Measurements from ENCODE around the gene ZNF143. TPM values are rescaled to one million over a fixed set of nuclear protein-coding genes. Genes with fewer than 3 reads are reported as not detected.

ZNF143 gene
- total RNA-seq, 1 donor from 2014 or later, result 42.6 TPM

DNA sequence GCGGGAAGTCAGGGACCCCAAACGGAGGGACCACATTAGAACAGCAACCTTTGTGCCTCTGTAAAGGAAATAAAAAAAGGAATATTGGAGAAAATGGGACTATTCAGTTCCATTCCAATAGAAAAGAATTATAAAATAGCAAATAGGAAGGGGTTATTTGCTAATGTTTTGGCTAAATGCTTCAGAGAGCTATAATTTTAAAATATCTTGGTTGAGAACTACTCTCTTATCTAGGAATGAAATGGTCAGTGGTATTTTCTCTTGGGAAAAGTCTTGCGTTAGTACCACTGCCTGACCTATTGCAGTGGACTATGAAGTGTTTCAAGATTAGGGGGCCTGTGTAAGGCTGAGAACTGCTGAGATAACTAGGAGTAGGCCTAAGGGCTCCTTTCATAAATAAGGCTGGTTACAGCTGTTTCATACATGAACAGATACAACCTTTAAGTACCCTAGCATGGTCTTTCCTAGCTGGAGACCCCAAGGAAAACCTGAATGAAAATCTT lies 105.8 kb downstream of the ZNF143 start:
- H3K4me3 Mint-ChIP-seq (ENCODE audit: low read depth), result no peak overlapping the region
- peaks cover under 1% of the 10 kb centered on the region for H3K36me3 Mint-ChIP-seq (ENCODE audit: insufficient read depth)
- DNase-seq (ENCODE audit: low spot score, unreplicated experiment), result no peak
- no peaks in the 10 kb centered on the region for H3K27me3 Mint-ChIP-seq
- TF ChIP-seq, protein P1, sequence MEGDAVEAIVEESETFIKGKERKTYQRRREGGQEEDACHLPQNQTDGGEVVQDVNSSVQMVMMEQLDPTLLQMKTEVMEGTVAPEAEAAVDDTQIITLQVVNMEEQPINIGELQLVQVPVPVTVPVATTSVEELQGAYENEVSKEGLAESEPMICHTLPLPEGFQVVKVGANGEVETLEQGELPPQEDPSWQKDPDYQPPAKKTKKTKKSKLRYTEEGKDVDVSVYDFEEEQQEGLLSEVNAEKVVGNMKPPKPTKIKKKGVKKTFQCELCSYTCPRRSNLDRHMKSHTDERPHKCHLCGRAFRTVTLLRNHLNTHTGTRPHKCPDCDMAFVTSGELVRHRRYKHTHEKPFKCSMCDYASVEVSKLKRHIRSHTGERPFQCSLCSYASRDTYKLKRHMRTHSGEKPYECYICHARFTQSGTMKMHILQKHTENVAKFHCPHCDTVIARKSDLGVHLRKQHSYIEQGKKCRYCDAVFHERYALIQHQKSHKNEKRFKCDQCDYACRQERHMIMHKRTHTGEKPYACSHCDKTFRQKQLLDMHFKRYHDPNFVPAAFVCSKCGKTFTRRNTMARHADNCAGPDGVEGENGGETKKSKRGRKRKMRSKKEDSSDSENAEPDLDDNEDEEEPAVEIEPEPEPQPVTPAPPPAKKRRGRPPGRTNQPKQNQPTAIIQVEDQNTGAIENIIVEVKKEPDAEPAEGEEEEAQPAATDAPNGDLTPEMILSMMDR (IDR thresholded peaks at IDR 0.05; ENCODE audit: unreplicated experiment), result no peak
- H3K4me1 Mint-ChIP-seq (ENCODE audit: low read depth), result peaks cover 54% of the 10 kb centered on the region
- peaks cover under 1% of the 10 kb centered on the region for H3K9me3 Mint-ChIP-seq (ENCODE audit: low read depth)
- H3K27ac Mint-ChIP-seq, result peak overlapping the region; percentile 99

DNA sequence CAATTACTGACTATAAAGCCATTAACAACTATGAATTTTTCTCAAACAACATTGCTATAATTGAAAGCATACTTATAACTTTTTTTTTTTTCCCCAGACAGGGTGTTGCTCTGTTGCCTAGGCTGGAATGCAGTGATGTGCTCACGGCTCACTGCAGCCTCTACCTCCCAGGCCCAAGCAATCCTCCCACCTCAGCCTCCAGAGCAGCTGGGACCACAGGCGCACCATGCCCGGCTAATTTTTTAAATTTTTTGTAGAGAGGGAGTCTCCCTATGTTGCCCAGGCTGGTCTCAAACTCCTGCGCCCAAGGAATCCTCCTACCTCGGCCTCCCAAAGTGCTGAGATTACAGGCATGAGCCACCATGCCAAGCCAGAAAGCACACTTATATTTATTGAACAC lies 106.6 kb downstream of the ZNF143 start:
- peaks cover 62% of the 10 kb centered on the region for H3K4me1 Mint-ChIP-seq (ENCODE audit: low read depth)
- no peaks in the 10 kb centered on the region for H3K9me3 Mint-ChIP-seq (ENCODE audit: low read depth)
- DNase-seq (ENCODE audit: low spot score, unreplicated experiment), result no peak
- no peaks in the 10 kb centered on the region for H3K36me3 Mint-ChIP-seq (ENCODE audit: insufficient read depth)
- no peak overlapping the region for H3K4me3 Mint-ChIP-seq (ENCODE audit: low read depth)
- TF ChIP-seq, protein P1 (IDR thresholded peaks at IDR 0.05; ENCODE audit: unreplicated experiment), result no peak
- H3K27ac Mint-ChIP-seq, result peak overlapping the region; percentile 99
- no peaks in the 10 kb centered on the region for H3K27me3 Mint-ChIP-seq

DNA sequence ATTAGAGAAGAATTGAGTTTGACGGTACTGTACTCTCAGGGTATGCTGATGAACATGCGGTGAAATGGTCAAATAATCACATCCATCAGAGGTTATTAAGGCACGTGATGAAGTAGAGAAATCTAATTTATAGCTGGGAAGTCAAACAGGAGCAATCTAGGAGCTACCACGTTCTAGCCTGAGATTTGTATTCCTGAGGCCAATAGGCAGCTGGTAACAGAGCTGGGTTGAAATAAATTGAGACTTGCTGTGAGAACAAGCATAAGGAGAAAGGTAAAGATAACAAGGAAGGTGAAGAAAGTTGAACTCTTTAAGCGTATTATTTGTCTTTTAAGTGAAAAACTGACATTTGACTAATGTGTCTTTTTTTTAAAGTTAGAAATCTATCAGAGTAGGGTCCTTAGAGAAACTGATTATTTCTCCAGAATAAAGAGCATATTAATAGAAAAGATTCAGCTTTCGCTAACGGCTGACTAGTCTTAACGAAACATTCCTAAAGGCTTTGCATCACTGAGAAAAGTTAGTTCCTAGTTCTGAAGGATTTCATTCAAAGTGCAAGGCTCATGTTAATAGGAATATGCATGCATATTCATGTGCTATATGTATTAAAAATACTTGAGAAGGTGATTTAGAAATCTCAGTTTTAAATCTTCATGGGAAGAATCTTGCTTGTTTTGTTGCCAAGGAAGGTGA lies 107.5 kb downstream of the ZNF143 start:
- H3K27me3 Mint-ChIP-seq, result no peaks in the 10 kb centered on the region
- H3K4me3 Mint-ChIP-seq (ENCODE audit: low read depth), result peak overlapping the region; percentile 48
- H3K27ac Mint-ChIP-seq, result peak overlapping the region; percentile 99
- no peak for DNase-seq (ENCODE audit: low spot score, unreplicated experiment)
- H3K9me3 Mint-ChIP-seq (ENCODE audit: low read depth), result no peaks in the 10 kb centered on the region
- TF ChIP-seq, protein P1 (IDR thresholded peaks at IDR 0.05; ENCODE audit: unreplicated experiment), result no peak
- no peaks in the 10 kb centered on the region for H3K36me3 Mint-ChIP-seq (ENCODE audit: insufficient read depth)
- peaks cover 62% of the 10 kb centered on the region for H3K4me1 Mint-ChIP-seq (ENCODE audit: low read depth)

DNA sequence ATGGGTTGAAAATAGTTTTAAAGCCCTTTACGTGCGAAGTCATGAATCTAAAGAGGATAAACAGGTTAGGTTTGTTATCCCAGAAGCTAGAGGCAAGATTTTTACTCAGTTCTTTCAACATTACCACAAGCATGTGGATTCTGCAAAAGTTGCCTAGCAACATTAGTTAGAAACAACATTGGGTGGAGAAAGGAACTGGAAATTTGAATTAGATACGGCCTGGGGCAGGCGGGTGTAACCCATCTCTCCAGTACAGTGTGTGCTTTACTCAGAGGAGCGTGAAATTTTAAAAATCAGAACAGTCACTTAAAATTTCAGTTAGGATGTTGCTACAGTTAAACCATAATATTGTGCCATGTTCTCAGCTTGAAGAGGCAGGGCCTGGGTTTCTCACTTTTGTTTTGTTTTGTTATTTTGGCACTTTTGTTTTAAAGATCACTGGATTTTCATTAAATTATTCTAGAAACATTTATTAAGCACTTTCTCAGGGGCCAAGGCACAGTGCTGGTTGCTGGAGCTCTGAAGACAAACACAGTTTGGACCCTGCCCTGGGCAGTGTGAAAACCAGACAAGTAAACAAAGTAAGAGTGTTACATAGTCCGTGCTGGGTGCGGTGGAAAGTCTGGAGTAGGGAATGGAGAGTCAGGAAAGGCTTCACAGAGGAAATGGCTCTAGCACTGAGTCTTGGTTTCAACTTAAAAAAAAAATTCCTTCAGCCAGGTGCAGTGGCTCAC lies 108.2 kb downstream of the ZNF143 start:
- H3K4me1 Mint-ChIP-seq (ENCODE audit: low read depth), result peaks cover 62% of the 10 kb centered on the region
- DNase-seq (ENCODE audit: low spot score, unreplicated experiment), result peak; percentile 41
- TF ChIP-seq, protein P1 (IDR thresholded peaks at IDR 0.05; ENCODE audit: unreplicated experiment), result no peak
- H3K27ac Mint-ChIP-seq, result peak overlapping the region; percentile 99
- no peaks in the 10 kb centered on the region for H3K27me3 Mint-ChIP-seq
- H3K4me3 Mint-ChIP-seq (ENCODE audit: low read depth), result peak overlapping the region; percentile 48
- H3K36me3 Mint-ChIP-seq (ENCODE audit: insufficient read depth), result no peaks in the 10 kb centered on the region
- no peaks in the 10 kb centered on the region for H3K9me3 Mint-ChIP-seq (ENCODE audit: low read depth)

DNA sequence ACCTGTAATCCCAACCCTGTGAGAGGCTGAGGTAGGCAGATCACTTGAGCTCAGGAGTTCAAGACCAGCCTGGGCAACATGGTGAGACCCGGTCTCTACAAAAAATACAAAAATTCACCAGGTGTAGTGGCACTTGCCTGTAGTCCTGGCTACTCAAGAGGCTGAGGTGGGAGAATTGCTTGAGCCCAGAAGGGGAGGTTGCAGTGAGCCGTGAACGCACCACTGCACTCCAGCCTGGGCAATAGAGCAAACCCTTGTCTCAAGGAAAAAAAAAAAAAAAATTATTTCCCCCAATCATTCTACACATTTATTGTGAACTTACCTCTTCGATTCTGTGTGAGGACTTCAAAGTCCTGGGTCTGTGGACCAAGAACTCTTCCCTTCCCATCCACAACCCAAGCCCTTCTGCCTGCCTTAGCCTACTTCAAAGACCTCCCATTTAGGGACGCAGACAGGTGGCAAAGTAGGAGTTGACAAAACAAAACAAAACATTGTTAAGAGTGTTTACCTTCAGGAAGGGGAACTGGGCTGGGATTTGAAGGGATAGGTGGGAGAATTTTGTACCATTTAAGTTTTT lies 108.9 kb downstream of the ZNF143 start:
- Mint-ChIP-seq H3K27me3 (no peaks in the 10 kb centered on the region), H3K9me3 (ENCODE audit: low read depth) (no peaks in the 10 kb centered on the region), H3K4me3 (ENCODE audit: low read depth) (peak overlapping the region; percentile 48), H3K4me1 (ENCODE audit: low read depth) (peaks cover 59% of the 10 kb centered on the region), H3K36me3 (ENCODE audit: insufficient read depth) (peaks cover 2% of the 10 kb centered on the region), H3K27ac (peak overlapping the region; percentile 99)
- TF ChIP-seq, protein P1 (IDR thresholded peaks at IDR 0.05; ENCODE audit: unreplicated experiment), result no peak
- no peak for DNase-seq (ENCODE audit: low spot score, unreplicated experiment)

Data from progenitor cell of endocrine pancreas (in vitro differentiated cells).